ENCODE measurements around the gene ISL2.

Gene ISL2

DNA sequence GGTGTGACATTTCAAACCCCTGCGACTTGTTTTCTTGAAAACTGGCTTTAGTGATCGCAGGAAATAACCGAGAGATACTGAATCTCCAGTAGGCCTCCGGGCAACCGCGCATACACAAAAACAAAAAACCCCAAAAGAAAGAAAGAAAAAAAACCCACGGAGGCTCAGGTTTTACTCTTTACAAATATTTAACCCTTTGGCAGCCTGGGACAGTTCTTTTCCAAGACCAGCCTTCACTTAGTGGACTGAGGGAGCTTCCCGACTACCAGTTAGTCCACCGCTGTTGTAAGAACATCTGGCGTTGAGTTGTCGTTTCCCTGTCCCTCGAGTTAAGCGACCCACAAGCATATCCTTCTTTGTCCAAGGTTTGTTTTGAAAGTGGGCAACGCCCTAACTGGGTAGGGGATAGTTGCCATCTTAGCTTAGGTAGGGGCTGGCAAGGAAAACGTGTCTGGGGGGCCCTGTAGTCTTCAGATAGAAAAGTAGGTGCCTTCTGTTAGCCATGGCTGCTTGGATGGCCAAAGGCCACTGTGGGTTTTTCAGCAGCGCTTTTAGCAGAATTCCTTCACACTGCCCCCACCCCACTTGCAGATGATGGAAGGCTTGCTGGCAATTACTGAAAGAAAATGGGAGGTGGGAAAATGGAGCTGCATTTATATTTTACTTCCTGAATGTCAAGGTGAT, 6.9 kb downstream of the ISL2 start:
- no peak for DNase-seq

DNA sequence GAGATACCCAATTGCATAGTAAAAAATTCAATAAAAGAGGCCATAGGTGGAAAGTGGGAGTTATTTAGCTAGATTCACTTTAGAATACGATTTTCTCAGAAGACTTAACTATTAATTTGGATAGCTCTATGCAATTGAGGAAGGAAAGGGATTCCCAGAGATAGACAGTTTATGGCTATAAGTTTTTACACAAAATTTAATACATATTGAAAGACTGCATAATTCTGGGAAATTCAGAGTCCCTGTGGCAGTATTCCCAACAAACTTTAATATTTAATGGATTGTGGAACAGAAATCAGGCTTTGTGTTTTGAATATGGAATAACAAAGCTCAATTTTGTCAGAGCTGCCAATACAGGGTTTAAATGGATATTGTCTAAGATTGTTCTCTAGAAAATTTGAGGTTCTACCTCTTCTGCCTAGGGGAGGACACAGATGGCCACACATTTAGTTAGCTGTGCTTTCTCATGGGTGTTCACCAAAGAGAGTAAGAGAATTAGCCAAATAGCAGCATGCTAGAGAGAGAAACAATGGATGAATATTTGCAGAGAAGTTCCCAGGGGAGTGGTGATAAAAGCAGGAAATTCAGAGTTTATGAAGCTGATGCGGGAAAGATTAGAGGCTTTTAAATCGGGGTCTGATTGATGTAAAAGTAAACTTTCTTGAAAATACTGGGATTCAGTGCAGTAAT, 8.5 kb downstream of the ISL2 start:
- no peak for DNase-seq

DNA sequence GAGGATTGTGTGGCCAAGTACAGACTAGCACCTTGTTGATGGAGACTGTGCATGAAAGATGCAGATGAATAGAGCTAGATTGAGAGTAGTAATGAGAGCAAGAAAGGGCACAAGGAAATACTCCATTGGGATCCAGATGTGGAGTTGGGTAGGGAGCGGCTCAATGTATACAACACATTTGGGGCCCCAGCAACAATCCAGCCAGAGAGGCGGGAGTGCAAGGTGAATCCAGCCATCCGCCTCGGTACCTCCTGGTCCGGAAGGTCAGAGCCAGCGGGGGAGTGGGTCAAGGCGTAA, 9.0 kb downstream of the ISL2 start:
- no peak for DNase-seq

DNA sequence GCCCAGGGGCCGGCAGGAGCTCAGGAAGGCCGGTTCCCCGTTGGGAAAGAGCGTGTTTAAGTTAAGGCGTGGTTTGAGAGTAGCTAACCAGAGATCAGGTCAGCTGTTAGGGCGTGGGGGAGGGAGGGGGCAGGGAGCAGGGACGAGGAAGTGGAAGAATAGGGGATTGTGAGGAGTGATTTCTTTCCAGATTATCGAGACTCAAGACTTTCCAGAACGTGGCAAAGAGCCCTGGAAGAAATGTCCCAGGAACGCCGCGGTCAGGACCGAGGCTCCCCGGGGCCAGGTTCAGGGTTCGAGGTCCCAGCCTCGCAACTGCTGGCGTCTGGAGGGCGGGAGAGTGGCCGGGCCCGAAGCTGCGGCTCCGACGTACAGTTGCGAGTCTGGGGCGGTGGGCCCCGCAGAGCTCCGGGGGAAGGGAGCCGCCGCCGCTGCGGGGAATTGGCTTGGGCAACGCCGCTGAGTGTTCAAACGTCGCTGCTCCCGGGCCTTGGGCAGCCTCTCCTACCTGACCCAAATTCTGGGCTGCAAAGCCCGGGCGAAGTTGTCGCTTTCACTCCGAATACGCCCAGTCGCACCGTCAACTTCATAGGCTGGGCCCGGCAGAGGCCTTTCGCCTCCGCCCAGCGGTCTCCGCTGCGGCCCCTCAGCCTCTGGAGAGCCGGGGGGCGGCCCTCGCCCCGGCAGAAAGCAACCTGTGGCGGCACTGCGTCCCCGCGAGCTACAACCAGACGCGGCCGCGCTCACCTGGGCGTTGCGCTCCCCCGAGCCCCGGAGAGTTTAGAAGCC, 9.5 kb downstream of the ISL2 start:
- no peak for DNase-seq

DNA sequence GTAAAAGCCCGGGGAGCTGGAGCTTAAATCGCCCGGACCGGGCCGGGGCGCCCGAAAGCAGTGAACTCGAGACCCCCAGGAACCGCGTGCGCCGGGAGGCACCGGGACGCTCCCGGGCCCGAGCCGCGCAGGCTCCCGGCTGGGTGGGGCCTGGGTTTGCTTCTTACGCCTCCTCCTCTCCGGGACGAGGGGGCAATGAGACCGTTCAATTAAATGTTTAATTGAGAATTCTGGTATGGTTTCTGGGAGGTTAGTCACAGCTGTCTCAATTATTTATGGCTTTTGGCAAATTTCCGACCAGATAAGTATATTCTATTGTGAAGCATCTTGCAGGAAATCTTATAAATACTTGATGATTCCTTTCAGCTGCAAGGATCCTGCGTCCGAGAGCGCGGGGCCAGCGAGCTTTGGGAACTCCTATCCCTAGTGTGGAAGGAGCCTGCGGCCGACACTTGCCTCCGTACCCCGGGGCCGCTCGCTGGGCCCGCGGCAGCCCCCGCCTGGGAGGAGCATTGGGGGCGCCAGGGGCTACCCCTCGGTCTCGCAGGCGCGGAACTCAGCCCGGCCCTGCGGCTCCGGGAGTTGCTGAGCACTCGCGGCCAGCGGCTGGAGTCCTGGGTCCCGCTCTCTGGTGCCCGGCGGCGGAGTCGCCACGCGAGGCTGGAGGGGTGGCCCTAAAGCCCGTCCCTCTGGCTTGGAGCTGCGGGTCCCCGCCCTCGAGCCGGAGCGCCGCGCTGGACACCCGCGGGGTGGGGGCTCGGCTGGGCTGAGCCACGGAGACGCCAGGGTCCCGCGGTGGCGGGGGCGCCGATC, 10.3 kb downstream of the ISL2 start:
- DNase-seq = no peak

DNA sequence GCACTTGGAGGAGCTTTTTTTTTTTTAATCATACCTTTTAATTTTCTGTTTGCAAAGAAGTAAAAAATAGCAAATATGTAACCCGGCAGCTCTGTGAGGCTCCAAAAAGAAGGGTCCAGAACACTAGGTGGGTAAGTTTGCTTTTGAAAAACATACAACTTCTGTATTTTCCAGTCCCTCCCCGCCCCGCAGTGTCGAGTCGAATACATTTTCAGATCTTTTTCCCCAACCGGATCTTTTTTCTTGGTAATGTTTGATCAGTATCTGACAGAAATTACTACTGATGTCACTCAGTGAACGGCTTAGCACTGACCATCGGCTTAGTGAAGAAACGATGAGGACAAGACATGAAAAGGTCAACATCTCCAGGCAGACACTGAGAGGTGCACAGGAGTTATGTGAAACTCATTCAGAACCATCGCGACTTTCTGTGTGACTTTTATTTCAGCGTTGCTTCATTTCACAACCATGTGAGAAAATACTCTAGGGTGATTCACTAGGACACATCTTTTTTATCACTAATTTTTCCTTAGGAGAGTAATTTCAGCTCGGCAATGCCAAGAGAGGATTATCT, 11.0 kb downstream of the ISL2 start:
- no peak for DNase-seq

DNA sequence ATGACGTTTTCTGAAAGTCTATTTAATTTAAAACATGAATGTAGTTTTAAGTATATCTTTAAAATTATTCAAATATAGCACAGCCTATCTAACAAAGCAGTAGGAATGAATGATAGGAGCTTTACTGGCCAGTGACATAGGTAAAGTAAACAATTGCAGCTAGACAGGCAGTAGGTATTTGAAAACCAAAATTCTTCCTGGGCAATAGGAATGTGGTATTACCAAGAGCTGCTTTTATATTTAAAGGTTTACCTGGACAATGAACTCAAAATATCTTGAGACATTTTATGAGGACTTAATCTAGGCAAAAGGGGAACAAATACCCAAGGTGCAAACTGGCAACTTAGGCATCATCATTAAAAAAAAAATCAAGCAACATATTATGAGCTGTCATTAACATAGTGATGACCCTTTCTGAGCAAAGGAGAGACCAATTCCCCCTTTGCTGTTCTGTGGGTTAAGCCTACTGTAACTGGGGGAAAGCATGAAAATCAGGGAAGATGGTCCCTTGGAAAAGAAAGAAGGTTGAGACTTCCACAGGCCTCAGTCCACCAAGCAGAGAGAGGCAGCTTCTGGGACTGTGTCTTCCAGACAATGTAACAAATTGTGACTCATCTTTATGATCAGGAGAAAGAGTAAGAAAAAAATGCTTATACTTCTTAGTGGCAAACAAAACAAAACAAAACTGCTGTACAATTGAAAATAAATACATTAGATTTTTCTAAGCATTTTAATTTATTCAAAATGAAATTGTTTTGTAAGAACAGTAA, 12.9 kb downstream of the ISL2 start:
- DNase-seq = no peak

DNA sequence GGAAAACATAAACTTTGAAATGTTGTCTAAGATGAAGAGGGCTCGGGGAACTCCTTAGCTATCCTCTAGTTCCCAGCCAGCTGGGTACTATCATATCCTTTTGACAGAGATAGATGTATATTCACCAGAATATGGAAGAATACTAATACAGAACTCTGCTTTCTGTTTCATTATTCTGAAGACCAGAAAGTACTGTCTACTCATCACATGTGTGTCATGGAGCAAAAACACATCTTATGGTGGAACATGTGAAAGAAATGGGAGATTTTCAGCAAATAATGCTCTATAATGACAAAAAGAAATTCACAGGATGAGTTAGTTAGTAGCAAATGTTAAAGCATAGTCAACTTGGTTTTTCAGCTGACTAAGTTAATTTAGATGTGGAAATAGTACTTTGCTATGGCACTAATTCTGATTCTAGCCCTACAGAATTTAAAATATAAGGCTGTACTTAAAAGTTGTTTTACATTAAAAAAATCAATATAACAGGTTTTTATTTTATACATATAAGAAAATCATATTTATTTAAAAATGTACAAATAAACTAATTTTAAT, 16.5 kb downstream of the ISL2 start:
- no peak for DNase-seq

DNA sequence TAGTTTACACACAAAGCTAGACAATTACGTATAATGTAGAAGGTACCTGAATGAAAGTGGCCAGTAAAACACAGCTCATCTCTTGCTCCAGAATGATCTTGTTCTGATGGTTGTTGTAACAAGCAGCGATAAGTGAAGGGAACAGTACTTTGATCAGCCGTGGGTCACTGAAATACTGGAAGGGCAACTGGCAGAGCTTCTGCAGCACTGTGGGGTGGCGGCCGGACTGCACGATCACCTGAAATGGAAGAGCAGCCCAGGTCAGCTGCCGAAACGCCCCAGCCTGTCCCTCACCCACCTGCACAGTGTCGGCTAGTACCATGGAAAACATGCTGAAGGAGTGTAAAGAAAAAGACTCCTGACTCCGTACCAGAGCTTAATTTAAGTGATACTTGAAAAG, 17.3 kb downstream of the ISL2 start:
- DNase-seq = no peak

DNA sequence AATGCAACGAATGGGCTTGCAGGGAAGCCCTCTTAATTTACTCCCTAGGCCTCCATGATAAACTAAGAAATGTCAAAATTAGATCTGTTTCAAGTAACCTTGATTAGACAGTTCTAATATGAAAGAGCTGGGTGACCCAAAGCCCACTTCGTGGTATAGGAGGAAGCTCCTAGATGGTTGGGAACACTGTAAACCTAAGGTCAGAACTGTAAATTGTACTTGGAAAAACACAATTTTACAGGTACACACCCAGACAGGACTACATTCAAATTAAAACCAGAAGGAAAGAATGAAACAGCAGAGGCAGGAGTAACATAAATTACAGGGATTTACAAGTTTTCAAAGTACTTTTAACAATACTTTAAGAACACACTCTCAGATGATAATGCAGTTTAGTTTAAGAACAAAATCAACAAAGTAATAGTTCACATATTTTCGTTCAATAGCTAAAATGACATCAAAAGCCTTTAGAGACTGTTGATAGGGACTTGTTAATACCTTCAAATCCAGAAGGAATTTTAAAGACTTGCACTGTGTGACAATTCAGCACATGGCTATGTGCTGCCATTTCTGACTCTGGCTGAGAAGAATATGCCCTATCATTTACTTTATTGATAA, 18.4 kb downstream of the ISL2 start:
- DNase-seq = no peak

DNA sequence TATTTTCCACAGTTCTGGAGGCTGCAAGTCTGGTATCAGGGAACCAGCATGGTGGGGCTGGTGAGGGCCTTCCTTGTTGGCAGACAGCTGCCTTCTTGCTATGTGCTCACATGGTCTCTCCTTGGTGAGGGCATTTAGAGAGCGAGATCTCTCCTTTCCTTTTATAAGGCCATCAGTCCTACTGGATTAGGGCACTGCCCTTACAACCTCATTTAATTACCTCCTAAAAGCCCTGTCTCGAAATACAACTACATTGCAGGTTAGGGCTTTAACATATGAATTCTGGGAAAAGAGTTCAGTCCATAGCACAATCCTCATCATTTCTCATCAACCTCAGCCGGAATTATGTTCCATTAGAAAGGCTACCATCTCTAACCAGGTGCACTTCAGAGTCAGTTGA, 21.9 kb downstream of the ISL2 start:
- no peak for DNase-seq

DNA sequence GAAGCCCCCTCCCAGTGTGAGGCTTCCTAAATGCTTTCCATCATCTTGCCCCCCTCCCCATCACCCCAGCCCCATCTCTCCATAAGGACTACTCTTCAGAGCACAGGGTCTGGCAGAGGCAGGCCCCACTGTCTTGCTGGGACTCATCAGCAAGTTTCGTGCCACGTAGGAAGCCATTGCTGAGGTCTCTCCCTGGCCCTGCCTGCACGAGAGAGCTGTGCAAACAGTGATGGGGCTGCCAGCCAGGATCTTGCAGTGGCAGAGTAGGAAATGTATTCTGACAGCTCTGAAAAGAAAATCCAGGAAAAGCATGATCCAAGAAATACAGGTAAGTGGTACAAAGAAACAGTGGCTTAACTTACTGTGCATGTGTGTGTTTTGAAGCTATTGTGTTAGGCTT, 22.6 kb downstream of the ISL2 start:
- DNase-seq = peak in 1 of 2 experiments; percentile 34

DNA sequence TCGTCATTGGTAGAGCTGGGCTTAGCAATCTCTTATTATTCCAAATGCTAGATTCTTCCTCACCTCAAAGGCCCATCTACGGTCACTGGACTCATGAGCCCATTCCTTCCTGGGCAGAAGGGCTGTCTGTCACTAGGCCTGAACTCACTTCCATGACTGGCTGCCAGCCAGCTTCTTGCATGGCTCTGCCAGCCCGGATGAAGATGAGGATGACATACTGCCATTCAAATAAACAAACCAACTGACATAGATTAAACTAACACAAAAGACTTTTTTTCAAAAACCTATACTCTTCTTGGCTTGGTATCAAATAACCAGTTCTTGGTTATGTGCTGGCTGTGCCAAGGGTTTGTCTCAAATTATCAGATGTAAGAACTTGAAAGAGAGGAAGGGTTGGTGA, 23.8 kb downstream of the ISL2 start:
- DNase-seq = no peak

DNA sequence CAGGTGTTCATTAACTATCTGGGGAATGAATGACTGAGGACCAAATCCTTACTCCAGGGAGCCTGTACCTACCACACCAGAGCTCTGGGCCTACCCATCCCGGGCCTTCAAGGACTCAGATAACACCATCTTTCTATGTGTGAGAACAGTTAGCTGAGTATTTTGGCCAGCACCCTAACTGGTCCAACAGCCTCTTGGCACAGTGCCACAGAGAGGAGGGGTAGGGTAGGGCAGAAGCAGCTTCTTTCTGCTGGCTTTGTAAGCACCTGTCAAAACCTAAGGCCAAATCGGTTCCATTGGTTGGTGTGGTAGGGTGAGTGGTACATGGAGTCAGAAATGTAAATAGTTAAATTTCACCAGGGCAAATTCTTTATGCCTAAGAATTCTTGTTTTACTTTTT, 26.7 kb downstream of the ISL2 start:
- no peak for DNase-seq

DNA sequence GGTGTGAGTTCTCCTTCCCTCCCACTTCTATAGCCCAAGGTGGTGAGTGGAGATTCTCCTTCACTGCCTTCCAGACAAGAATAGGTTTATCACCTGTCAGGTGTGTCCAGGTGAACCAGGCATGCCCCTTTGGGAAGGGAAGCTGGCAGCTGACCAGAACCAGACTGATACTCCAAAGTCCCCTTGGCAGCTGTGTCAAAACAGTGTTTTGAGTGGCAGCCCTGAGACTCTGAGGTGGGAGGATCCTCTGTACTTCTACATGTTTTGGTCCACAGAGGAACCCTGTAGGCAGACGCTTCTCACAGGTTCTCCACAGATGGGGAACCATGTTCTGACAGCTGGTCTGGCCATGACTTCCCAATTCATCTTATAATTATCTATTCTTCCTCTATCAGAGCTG, 30.1 kb downstream of the ISL2 start:
- no peak for DNase-seq

DNA sequence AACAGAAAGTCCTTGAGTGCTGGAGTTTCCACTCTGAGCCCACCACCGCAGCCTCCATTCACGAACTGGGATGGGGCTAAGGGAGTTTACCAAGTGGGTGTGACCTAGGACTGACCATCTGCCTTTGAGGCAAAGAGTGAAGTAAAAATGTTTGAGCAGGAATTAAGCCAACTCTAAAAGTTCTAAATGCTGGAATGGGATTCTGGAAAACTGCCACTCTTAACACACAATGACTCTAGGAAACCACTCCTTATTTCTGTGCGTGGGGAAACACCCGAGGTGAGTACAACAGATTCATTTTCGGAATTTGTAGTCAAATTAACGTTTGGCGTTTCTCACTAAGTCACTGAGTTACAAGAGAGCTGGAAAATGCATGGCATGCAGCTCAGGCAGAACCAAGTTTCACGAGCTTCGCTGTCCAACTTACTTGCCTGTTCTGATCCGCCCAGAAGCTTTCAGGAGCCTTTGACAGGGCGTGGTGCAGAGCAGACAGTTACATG, 31.6 kb downstream of the ISL2 start:
- no peak for DNase-seq

DNA sequence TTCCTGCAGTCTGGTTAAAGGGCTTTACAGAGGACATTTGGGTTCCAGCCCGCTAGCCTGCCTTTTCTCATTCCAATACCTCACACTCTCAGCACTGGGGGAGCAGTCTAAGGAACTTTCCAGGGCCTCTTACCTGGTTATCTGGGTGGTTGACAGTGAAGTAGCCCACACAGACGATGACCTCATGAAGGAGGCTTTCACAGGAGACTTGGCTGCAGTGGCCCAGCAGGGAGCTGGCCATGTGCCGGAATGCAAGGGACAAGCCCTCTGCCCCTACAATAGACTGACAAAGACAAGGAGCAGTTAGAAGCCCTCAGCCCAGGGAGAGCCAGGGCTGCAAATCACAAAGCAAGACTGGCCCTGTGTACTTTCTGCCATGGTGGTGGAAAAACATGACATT, 39.5 kb downstream of the ISL2 start:
- DNase-seq = no peak

DNA sequence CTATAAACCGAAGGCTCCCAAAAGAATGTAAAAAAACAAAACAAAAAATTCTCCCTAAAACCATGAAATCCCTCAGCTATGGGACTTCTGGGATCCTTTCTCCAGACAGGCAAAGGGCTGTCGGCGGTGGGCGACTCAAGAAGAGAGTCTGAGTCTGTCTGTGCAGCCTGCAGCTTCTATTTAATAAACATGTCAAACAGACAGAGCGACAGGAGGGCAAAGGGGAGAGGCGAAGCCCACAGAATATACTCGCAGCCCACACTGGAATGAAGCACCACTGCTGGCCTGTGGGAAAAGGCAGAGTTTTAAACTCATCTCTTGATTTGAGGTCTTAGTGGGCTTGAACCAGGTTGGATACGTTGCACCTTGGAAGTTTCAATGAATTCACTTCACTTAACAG, 40.2 kb downstream of the ISL2 start:
- DNase-seq = no peak

DNA sequence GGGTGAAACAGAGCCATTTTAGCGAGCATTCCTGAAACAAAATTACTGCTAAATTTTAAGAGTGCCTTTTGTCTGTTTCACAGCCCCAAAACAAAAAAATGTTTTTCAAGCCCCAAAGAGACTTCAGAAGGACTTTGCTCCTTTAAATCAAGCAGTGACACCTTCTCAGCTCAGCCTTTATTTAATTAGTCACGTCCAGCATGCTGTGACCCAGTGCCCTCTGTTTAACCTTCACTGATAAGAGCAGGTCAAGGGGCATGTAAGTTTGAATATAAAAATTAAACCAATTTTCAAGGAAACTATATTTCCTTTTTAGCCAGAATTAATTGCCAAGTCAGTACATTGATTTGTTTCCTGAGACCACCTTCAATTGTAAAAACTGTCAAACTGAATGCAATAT, 40.6 kb downstream of the ISL2 start:
- DNase-seq = no peak

DNA sequence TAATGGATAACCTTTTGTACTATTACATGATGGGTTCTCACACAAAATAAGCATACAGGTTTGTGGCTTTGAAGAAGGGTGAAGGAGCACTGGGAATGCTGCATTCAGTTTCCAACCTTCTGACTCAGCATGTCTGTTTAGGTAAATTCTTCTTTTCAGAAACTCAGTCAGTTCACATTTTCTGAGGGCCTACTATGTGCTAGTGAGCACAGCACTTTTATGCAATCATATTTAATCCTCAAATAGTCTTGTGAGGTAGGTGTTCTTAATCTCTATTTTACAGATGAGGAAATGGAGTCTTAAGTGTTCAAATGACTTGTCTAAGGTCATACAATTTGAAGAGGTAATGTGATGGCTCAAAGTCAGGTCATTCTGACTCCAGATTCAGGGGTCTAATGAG, 41.2 kb downstream of the ISL2 start:
- no peak for DNase-seq

DNA sequence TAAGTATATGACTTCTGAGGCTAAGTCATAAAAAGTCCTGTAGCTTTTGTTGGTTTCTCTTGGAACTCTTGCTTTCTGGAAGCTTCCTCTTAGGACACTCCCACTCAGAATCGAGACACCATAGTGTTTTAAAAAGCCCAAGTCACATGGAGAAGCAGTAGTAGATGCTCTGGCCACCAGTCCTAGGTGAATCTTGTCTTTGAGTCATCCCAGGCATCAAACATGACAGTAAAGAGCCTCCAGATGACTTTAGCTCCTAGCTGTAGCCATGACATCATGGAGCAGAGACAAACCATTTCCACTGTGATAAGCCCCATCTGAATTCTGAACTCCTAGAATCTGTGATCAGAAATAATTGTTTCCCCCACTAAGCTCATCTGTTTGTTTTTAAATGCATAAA, 42.1 kb downstream of the ISL2 start:
- no peak for DNase-seq

Data from SHP77 (cell line).